GM13976 (cell line): ENCODE results near the gene WNT6.

Experiments used
- DNase-seq: peaks from one replicate; pipeline ENCODE4 v3.0.0; 2012; ENCODE audit warnings: low spot score
- in situ Hi-C: fragments of 300-500 bp; cut with MboI; formaldehyde crosslinking; loops from one replicate; pipeline ENCODE4 v1.12.0; 2022; ENCODE audit warnings: low sequenced_read_pairs, mixed read lengths, inconsistent platforms; ENCODE audit not compliant: unreplicated experiment
- TF ChIP-seq, protein P1 (sequence below): IDR thresholded peaks from 2 replicates; pipeline ENCODE4 v1.5.1; 2012; ENCODE audit warnings: borderline replicate concordance, mild to moderate bottlenecking; ENCODE audit not compliant: insufficient read depth; ENCODE audit errors: extremely low read depth, missing control alignments, control extremely low read depth

WNT6 gene

DNA sequence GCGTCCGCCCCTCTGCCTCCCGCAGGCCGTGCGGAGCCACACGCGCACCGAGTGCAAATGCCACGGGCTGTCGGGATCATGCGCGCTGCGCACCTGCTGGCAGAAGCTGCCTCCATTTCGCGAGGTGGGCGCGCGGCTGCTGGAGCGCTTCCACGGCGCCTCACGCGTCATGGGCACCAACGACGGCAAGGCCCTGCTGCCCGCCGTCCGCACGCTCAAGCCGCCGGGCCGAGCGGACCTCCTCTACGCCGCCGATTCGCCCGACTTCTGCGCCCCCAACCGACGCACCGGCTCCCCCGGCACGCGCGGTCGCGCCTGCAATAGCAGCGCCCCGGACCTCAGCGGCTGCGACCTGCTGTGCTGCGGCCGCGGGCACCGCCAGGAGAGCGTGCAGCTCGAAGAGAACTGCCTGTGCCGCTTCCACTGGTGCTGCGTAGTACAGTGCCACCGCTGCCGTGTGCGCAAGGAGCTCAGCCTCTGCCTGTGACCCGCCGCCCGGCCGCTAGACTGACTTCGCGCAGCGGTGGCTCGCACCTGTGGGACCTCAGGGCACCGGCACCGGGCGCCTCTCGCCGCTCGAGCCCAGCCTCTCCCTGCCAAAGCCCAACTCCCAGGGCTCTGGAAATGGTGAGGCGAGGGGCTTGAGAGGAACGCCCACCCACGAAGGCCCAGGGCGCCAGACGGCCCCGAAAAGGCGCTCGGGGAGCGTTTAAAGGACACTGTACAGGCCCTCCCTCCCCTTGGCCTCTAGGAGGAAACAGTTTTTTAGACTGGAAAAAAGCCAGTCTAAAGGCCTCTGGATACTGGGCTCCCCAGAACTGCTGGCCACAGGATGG, 14.0 kb downstream of the WNT6 start:
- no peak for DNase-seq
- in situ Hi-C loops, result no loop called here
- TF ChIP-seq, protein P1, sequence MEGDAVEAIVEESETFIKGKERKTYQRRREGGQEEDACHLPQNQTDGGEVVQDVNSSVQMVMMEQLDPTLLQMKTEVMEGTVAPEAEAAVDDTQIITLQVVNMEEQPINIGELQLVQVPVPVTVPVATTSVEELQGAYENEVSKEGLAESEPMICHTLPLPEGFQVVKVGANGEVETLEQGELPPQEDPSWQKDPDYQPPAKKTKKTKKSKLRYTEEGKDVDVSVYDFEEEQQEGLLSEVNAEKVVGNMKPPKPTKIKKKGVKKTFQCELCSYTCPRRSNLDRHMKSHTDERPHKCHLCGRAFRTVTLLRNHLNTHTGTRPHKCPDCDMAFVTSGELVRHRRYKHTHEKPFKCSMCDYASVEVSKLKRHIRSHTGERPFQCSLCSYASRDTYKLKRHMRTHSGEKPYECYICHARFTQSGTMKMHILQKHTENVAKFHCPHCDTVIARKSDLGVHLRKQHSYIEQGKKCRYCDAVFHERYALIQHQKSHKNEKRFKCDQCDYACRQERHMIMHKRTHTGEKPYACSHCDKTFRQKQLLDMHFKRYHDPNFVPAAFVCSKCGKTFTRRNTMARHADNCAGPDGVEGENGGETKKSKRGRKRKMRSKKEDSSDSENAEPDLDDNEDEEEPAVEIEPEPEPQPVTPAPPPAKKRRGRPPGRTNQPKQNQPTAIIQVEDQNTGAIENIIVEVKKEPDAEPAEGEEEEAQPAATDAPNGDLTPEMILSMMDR, result no peak

DNA sequence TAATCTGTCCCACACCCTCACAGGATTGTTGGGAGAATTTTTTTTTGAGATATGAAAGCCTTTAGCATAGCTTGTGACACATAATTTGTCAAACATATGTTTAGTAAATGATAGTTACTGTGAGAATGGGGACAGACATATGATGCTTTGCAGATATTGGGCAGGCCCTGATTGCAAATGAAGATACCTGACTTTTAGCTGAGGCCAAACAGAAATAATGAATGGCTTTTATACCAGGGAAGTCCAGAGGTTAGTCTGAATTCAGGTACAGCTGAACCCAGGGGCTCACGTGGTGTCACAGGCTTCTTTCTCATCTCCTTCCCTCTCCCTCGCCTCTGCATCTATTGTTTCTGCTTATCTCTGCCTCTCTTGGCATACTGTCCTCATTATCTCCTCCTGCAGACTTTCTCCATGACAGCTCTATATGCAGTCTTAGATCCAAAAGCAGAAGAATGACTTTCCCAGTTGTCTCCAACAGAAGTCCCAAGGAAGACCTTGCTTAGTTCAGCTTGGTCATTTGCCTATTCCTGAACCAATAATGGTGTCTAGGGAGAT, 16.2 kb downstream of the WNT6 start:
- in situ Hi-C loops, result no loop called here
- DNase-seq, result no peak
- TF ChIP-seq, protein P1, result no peak

DNA sequence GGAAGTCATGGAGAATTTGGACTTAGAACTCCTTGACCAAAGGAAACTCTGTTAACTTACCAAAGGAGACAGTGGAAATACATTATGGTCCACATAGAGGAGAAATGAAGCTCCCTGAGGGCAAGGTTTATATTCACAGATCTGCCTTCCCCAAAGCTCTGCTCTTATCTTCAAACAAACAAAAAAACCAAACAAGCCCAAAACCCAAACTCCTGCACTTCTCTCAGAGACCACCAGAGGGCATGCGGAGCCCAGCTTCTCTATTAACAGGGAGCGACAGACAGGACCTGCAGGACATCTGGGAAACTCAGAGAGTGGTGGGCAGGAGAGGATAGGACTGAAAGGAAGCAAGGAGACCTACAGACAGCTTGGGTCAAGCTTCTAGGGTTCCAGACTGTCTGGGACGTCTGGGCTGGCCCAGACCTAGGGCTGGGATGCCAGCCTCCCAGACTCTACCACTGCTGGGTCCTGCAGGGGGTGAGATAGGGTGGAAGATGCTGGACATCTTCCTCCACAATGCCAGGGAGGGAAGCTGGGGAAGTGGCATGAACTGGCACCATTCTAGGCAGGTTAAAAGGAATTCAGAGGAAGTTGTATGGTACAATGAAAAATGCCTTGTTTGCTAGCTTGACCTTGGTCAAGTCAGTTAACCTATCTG, 17.1 kb downstream of the WNT6 start:
- TF ChIP-seq, protein P1, result peak; percentile 91
- peak; percentile 74 for DNase-seq
- in situ Hi-C loops, result no loop called here

DNA sequence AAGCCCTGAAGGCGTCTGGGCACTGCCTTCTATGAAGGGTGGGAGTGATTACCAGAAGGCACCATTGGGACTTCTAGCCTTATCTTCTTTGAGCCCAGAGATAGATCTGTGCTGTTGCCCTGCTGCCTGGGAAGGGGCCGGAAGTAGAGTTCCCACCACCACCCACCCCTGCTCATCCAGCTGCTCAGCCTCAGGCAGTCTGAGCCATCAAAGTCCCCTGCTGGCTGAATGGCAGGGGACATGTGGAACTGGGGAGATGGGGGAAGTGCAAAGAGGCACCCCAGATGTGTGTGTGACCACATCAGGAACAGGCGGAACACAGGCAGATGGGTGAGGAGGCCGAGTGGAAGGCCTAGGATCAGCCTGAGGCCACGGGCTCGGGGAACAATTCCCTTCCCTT, 17.7 kb downstream of the WNT6 start:
- TF ChIP-seq, protein P1, result no peak
- in situ Hi-C loops, result no loop called here
- no peak for DNase-seq

DNA sequence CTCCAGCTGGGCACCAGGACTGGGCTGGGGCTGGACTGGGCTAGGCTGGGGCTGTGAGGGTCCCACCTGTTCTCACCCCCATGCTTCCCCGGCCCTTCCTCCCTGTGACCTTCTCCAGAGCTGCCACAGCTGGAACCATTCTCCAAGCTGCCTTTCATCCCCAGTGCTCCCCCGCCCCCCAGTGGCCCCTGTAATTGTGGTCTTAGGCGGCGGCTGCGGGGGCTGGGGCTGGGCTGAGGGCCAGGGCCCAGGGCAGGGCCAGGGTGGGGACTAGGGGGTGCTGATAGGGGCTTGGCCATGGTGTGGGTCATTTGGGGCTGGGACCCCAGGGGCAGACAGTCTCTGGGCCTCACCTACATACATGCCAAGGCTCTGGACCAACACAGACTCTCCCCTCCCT, 18.3 kb downstream of the WNT6 start:
- TF ChIP-seq, protein P1, result no peak
- in situ Hi-C loops, result no loop called here

DNA sequence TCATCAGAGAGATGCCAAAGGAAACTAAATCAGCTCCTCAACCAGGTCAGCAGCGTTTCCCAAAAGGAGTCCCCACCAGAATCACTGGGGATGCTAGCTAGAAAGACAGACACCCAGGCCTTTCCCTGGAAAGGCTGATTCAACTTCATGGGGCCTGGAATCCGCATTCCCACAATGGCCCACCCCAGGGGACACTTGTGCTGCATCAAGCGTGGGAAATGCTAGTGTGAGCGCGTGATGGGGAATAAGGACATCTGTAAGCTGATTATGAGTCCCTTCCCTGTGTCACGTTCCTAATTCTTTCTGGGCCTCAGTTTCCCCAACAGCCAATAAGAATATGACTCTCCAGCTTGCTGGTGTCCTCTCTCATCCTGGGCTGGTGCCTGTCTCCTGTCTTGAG, 18.9 kb downstream of the WNT6 start:
- TF ChIP-seq, protein P1, result no peak
- no peak for DNase-seq
- in situ Hi-C loops, result no loop called here

More for the DNA sequence above, 18.3 kb downstream of the WNT6 start:
- no peak for DNase-seq
